IPS DF 19.7 (cell line): ENCODE measurements around the gene ZSWIM6.

Experiments used
- DNase-seq: peaks from one replicate; pipeline ENCODE4 v3.0.0-alpha.2; 2013; ENCODE audit warnings: low read depth, low spot score

ZSWIM6 gene

DNA sequence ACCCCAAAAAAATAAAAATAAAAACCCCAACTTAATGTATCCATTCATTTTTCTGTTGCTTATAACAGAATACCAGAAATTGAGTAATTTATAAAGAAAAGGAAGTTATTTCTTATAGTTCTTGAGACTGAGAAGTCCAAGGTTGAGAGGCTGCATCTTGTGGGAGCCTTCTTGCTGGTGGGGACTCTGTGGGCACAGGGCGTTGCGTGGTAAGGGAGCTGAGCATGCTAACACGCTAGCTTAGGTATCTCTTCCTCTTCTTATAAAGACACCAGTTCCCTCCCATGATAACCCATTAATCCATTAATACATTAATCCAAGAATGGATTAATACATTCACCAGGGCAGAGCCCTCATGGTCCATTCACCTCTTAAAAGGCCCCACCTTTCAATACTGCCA lies 150.9 kb downstream of the ZSWIM6 start:
- DNase-seq, result no peak

DNA sequence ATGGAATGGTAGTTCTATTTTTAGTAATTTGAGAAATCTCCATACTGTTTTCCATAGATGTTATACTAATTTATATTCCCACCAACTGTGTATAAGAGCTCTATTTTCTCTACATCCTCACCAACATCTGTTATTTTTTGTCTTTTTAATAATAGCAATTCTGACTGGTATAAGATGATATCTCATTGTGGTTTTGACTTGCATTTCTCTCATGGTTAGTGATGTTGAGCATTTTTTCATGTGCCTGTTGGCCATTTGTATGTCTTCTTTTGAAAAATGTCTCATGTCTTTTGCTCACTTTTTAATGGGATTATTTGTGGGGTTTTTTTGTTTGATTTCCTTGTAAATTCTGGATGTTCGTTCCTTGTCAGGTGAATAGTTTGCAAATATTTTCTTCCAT lies 154.4 kb downstream of the ZSWIM6 start:
- no peak for DNase-seq

DNA sequence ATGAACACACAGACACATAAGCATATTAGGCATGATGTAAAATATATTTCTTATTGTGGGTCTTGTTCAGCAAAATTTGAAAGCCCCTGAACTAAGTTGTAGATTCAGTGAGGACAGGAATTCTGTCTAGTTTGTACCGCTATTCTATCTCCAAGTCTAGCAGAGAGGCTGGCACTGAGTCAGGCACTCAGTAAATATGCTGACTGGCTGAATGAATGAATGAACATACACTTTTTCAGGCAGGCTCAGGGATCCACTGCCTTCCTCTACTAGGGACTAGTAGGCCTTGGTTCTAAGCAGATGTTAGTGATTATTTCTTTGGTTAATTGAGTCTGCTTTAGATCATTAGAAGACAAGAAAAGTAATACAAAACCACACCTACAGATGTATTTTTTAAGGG lies 157.5 kb downstream of the ZSWIM6 start:
- DNase-seq, result no peak

DNA sequence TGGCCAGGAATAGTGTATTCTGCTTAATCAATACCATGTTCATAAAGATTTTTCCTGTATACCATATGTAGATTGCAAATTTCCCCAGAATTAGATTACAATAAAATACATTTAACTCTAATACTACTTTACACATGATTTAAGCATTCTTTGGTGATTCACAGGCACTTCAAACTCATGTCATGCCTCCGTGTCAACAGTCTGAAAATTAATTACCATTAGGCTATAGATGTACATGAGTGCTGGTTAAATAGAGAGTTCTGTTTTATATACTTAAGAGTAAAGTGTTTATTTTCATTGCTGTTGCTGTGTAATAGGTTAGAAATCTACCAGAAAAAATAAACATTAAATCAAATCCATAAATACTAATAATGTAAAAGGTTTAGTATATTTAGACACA lies 159.8 kb downstream of the ZSWIM6 start:
- DNase-seq, result no peak

DNA sequence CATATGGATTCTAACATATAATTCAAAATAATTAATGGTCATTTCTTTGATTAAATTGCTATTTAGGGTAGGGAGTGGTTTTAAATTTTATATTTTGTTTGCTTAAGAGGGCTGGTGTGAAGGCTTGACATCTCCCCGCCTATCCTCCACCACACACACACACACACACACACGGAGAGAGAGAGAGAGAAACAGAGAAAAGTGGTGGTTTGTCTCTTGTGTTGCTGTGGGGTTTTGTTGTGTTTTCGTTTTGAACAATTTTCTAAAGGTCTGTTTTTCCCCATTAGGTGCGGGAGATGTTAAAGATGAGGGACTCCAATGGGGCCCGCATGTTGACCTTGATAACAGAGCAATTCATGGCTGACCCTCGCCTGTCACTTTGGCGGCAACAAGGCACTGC lies 161.9 kb downstream of the ZSWIM6 start:
- no peak for DNase-seq

DNA sequence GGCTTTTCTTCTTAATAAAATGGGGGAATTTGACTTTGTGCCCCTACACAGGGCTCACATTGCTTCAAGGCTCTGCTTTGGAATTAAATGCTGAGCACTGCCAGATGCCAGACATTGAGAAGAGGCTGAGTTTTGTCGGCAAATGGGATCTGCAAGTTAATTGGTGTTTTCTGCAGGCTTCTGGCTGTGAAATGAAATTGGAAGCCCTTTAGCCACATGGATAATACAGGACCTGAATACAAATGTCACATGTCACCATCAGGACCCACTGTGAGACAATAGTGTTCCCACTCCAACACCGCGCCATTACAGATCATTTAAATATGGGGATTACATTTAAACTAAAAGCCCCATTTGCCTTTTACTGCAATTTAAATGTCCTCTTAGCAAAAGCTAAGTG lies 164.4 kb downstream of the ZSWIM6 start:
- no peak for DNase-seq

DNA sequence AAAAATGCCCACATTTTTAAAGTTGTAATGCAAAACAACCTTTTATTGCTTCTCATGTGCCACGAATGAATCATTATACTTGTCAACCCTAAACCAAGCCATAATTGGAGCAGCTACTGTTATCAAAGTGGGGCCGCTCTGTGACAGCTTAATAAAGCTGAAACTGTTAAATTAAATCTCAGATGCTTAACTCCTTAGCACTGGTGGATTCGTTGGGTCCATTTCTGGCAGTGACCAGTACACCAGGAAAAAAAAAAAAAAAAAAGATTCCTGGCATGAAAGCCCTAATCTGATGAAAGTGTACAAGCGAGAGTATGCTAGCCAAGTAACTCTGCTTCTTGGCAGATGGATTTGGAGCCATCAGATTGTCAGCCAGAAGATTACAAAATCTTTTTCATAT lies 164.8 kb downstream of the ZSWIM6 start:
- DNase-seq, result no peak

DNA sequence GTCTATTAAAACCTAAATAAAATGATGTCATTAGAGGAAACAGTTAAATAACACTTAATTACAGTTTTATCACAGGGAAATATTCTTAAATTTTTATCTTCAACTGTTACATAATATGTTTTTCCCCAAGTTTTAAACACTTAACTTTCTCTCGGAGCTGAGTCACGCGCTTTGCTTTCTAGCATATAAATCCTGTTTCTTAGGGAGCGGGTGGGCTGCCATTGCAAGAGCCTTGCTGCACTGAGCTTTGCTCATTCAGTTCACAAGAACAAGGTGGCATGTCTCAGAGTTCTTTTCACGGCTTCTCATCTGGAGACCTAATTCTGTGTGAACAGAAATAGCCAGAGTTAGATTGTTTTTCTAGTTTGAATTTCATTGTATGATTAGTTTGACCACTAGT lies 166.1 kb downstream of the ZSWIM6 start:
- DNase-seq, result no peak

DNA sequence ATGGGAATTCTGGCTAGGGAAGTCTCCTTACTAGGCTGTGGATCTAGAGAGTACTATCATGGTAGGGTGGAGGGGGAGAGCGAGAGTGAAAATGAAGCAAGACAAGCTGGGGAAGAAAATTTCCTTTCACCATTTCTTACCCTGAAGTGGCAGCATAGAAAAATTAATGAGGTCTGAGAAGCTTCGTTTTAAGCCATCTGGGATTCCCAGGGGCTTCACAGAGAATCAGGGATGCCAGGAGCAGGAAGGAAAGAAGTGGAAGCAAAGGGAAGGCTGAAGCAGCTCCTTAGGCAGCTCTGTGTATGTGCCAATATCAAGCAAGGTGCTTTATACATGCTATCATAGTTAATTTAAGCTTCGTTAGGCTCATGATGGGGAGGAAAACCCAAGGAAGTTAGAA lies 169.9 kb downstream of the ZSWIM6 start:
- DNase-seq, result no peak

DNA sequence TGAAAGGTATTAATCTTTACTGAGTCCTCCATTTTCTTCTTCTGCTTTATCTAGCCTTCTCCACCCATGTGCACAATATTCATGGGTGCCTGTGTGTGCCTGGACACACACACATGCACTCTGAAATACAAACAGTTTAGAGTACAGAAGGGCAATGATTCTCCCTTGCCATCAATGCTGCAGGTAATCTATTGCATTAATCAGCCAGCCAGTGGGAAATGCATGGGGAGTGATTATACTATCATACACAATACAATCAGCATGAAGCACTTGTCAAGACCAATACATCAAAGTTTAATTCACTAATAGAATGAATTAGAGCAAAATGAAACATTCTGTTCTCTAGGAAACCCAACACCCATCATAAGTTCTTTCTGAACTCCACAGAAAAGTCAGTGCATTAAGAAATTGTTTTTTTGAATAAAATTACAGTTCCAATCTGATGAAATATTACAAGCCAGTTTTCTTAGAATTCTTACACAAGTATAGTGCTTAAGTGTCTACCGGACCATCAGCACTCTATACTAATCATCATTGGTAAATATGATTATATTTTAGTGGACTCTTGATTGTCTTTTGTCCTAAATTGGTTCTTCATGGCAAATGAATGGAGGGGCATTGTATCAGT lies 172.2 kb downstream of the ZSWIM6 start:
- DNase-seq, result no peak

DNA sequence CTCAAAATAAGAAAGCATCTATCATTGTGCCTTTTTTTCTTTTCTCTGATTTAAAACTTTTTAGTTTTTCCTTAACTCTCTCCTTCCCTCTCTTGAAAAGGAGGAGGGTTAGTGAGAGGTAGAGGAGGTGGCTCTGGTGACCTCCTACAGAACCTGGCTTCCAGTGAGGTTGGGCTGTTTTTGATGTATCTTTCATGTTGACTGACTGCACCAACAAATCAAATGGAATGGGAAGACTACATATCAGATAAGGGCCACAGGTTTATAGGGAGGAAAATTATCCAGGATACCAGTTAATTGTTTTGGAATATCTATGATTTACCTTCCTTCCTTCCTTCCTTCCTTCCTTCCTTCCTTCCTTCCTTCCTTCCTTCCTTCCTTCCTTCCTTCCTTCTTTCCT lies 173.2 kb downstream of the ZSWIM6 start:
- DNase-seq, result no peak

DNA sequence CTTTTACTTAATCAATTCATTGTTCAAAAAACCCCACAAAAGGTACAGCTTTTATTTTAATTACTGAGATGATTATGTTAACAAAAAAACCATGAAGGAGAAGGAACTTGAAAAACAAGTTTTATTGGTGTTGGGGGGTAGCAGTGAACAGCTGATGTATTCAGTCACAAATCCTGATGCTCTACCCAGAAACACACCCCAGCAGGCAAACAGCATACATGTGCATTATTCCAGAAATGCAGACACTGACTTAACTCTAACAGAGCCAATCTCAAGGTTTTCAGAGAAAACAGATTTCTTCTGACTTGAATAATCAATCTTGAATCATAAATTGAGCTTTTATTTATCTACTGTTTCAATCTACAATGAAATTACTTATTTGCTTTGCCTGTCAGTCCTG lies 175.2 kb downstream of the ZSWIM6 start:
- no peak for DNase-seq

DNA sequence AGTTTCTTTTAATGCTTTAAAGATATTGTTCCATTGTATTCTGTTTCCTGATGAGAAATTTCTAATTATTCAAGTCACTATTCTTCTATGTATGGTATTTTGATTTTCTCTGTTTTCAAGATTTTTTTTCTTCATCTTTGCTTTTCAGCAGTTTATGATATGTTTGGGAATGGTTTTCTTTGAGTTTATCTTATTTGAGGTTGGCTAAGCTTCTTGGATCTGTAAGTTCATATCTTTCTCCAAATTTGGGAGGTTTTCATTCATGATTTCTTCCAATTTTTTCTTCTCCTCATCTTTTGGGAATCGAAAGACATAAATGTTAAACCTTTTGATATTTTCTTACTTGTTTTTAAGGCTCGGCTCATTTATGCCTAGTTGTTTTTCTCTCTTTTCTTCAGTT lies 184.9 kb downstream of the ZSWIM6 start:
- no peak for DNase-seq

DNA sequence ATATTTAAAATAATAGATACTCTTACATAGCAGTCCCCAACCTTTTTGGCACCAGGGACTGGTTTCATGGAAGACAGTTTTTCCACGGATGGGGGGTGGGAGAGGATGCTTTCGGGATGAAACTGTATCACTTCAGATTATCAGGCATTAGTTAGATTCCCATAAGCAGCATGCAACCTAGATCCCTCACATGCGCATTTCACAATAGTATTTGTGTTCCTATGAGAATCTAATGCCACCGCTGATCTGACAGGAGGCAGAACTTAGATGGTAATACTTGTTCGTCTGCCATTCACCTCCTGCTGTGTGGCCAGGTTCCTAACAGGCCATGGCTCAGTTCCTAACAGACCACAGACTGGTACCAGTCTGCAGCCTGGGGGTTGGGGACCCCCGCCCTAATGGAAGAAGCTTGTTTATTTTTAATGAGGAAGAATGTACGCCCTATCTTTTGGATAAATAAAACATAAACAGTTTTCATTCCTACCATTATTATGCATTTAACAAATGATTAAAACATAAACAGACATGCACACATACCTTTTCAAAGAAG lies 187.7 kb downstream of the ZSWIM6 start:
- no peak for DNase-seq

DNA sequence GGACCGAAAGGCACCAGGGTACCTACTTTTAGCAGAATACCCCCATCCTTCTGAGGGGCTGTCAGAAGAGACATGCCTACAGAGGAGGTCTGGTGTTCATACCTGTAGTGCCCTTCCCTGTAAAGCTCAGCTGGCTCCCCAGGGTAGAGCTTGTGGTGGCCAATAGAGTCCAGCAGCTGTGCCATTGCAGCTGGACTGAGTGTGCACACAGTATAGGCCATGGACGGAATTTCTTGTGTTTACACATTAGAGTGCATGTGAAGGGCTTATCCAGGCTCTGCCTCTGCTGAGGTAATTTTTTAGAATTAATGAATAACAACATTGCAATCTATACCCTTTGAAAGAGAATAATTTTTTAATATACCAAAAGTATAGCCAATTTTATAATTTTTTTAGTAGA lies 191.0 kb downstream of the ZSWIM6 start:
- no peak for DNase-seq

DNA sequence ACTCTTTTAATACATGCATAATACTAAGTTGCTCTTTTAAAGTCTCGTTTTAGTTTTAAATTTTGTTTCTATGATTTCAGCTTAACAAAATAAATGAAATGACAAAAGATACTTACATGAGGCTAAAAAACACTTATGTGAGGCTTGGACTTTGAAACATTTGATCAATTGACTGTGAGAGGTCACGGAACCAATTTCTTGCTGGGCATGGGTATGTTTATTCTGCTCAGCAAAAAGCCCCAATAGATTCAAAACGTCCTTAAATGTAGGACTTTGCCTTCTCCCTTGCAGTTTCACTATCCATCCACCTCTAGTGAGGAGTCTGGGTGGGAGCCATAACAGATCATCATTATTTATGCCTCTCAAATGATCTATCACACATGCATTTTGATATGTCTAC lies 191.9 kb downstream of the ZSWIM6 start:
- no peak for DNase-seq

DNA sequence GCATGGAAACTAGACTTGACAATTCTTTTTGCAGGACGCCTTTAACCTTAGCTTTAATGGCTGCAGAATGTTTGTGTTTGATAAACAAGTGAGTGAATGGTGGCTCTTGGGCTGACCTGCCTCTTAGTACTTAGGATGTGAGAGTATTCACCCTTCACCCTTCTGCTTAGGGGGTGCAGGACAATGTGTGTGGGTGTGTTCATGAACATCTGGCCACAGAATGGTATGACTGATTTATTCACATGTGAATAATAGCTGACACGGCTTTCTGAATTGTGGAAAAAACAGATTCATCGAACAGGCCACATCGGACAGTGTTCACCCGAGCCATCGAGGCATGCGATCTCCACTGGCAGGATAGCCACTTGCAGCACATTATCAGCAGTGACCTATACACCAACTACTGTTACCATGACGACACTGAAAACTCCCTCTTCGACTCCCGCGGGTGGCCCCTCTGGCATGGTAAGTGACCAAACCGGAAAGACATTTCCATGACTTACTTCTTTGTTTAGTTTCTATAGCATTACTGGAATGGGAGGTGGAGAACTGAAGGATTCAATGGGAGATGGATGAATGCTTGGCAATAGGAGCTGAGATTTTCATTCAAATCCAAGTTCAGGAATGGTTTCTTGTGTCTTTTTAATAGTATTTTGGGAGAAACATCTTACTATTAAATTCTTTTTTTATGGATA lies 193.6 kb downstream of the ZSWIM6 start:
- DNase-seq, result no peak

DNA sequence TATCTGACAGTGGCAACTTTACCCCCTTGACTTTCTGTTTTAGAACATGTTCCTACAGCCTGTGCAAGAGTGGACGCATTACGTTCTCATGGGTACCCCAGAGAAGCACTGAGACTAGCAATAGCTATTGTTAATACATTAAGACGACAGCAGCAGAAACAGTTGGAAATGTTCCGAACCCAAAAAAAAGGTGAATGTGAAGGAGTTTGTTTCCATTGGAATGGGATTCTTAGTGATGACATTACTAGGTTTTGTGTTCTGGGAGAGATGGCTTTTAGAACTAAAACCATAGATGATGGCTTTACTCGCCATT lies 194.1 kb downstream of the ZSWIM6 start:
- no peak for DNase-seq

DNA sequence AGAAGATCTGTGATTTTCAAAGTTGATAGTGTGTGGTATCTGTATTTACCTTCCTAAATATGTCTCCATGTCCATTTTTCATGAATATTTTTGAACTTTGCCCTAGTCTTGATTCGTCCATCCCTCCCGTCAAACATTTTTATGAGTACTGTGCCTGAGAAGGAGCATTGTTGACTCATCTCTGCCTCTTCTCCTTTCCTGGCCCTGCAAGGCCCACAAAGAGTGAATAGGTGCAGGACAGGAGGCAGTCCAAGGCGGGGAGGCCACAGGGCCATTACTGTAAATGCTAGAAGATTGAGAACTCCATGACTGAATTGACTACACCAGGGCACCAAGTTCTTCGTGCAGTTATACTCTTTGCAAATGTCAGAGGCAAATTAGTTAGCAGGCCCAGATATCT lies 200.9 kb downstream of the ZSWIM6 start:
- no peak for DNase-seq

DNA sequence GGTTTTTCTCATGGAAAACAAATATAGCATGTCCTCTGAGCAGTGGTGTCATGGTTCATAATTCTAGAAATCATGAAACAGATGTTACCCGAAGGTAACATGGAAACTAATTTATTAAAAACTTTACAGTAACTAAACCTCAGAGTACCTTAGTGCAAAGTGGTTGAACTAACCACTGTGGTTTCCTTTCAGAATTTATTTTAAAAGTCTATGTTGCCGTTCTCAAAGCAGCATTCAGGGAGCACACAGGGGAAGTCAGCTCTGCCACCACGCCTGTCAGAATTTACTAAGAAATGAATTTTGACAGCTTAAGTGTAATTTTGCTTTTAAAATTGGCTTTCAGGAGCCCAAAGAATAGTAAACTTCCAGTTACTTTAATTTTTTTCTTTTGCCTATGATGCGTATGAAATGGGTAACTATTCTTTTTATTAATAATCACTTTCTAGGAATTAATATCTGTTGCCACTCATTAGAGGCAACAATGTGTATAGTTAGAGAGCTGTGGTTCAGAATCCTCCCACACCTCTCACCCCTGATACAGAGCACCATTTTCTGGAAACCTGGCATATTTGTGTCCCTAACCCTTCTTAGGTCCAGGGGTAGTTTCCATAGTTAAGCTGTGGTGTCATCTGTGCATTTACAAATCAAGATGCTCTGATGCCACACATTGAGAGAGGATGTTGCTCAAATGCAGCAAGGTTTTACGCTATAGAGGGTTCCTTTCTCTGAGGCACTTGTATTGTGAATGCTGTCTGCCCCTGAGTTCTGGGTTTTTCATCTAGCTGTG lies 202.6 kb downstream of the ZSWIM6 start:
- DNase-seq, result no peak

DNA sequence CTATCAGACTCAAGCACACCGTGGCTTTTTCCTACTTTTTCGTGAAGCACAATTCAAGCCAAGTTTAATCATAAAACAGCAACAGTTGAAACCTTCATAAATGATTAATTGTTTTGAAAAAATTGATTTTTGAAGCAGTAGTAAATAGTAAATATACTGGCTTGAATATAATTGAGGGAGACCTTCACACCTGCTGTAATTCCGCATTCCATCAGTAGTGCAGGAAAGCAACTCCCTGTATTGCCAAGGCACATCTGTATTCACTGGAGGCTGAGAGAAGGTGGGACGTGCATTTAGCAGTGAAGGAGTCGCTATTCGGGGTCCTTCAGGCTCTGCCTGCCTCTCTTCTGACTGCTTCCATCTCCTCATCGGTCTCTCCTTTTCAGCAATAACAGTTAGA lies 203.8 kb downstream of the ZSWIM6 start:
- no peak for DNase-seq

DNA sequence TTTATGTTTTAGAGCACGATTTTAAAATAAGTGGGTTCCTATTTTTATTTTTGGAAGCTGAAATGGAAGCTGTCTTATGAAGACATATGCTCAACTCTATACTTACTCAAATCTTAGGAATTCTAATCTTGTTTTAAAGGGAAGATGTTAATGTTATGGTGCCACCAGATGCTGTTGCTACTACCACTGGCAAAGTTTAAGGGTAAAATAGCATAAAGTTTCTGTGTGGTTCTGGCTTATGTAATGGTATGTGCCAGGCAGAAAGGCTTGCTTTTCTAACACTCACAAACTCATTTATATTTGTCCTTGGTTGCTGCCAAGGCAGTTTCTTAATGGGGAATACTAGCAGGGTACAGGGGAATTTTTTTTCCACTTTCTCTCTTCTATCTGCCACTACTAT lies 204.9 kb downstream of the ZSWIM6 start:
- DNase-seq, result no peak
